Activated CD4-positive, CD25-positive, alpha-beta regulatory T cell treated with anti-CD3 and anti-CD28 coated beads, Interleukin-2, amount 50 U/mL, for 24 hours (primary cell): ENCODE data around the gene TFEB.

Experiments
- ATAC-seq, 2 donors: fragments of 150-1000 bp; cut with Tn5 transposase; one replicate each; pipeline ENCODE4 v1.10.0; 2021; ENCODE audit warnings: mild to moderate bottlenecking in 1 of 2, moderate library complexity in 1 of 2

TFEB gene

GRCh38 chr6:41650120-41650519 lies 85.3 kb downstream of the TFEB start:
- no peak for ATAC-seq

GRCh38 chr6:41649596-41649995 lies 85.8 kb downstream of the TFEB start:
- no peak for ATAC-seq

GRCh38 chr6:41648921-41649320 lies 86.5 kb downstream of the TFEB start:
- ATAC-seq: no peak

GRCh38 chr6:41648070-41648585 lies 87.3 kb downstream of the TFEB start:
- no peak for ATAC-seq

- no peak for ATAC-seq
Observed at GRCh38 chr6:41647061-41647511, 88.3 kb downstream of the TFEB start.

- ATAC-seq: no peak
Observed at GRCh38 chr6:41646026-41646795, 89.2 kb downstream of the TFEB start.

GRCh38 chr6:41645007-41645618 lies 90.3 kb downstream of the TFEB start:
- no peak for ATAC-seq

GRCh38 chr6:41644297-41644879 lies 91.0 kb downstream of the TFEB start:
- no peak for ATAC-seq

- ATAC-seq: no peak
Observed at GRCh38 chr6:41643899-41644269, 91.5 kb downstream of the TFEB start.

GRCh38 chr6:41642960-41643898 lies 92.2 kb downstream of the TFEB start:
- ATAC-seq: no peak

GRCh38 chr6:41642090-41642959 lies 93.1 kb downstream of the TFEB start:
- ATAC-seq: no peak

GRCh38 chr6:41641352-41641925 lies 94.0 kb downstream of the TFEB start:
- no peak for ATAC-seq

GRCh38 chr6:41640426-41640825 lies 95.0 kb downstream of the TFEB start:
- no peak for ATAC-seq

- no peak for ATAC-seq
Observed at GRCh38 chr6:41639809-41640371, 95.5 kb downstream of the TFEB start.

GRCh38 chr6:41638935-41639808 lies 96.2 kb downstream of the TFEB start:
- ATAC-seq: no peak

- no peak for ATAC-seq
Observed at GRCh38 chr6:41638002-41638934, 97.1 kb downstream of the TFEB start, which contains the start of gene MDFI. Gene MDFI, plus strand, starts transcription at chr6:41638468. Its CDS starts 282 bp downstream, at chr6:41638750.

GRCh38 chr6:41637194-41638001 lies 98.0 kb downstream of the TFEB start:
- ATAC-seq: no peak

- no peak for ATAC-seq
Observed at GRCh38 chr6:41636833-41637193, 98.6 kb downstream of the TFEB start.
